SU-DHL-6 (cell line): Measurements from ENCODE around the gene KRT17.
A peak's percentile ranks its signal among the peaks of the same experiment; 100 is the strongest.

Experiments used
- H2AFZ ChIP-seq: fragments of 200-600 bp; sonication (generic); 2 replicates; pipeline ENCODE4 v1.6.1; 2014; ENCODE audit warnings: low read depth, mild to moderate bottlenecking, moderate library complexity, mixed read lengths, antibody characterized with exemption, low read length; ENCODE audit not compliant: severe bottlenecking
- H3F3A ChIP-seq: fragments of 200-600 bp; shearing (Covaris generic); 2 replicates; pipeline ENCODE4 v1.6.0; 2016; ENCODE audit warnings: antibody characterized with exemption, mild to moderate bottlenecking; ENCODE audit not compliant: insufficient read depth
- H3K27ac ChIP-seq: fragments of 200-600 bp; sonication (generic); 2 replicates; pipeline ENCODE4 v1.5.1; 2016; ENCODE audit warnings: low read depth, mild to moderate bottlenecking, low read length, moderate library complexity, mixed read lengths
- H3K27me3 ChIP-seq: fragments of 200-600 bp; sonication (generic), shearing (Covaris generic); 2 replicates; pipeline ENCODE4 v1.6.0; 2014; ENCODE audit warnings: mild to moderate bottlenecking, low read length
- H3K36me3 ChIP-seq: fragments of 200-600 bp; sonication (generic); 2 replicates; pipeline ENCODE4 v1.6.1; 2014; ENCODE audit warnings: mild to moderate bottlenecking, low read length, mixed read lengths
- H3K4me2 ChIP-seq: fragments of 300-600, 200-600 bp; shearing (Covaris generic), sonication (generic); 2 replicates; pipeline ENCODE4 v1.6.0; 2014; ENCODE audit warnings: low read length, low read depth, mild to moderate bottlenecking; ENCODE audit not compliant: poor library complexity, severe bottlenecking
- H3K4me3 ChIP-seq: fragments of 200-600 bp; sonication (generic); 2 replicates; pipeline ENCODE4 v1.5.1; 2014; ENCODE audit warnings: antibody characterized with exemption, low read length, mild to moderate bottlenecking, mixed read lengths; ENCODE audit not compliant: insufficient read depth, poor library complexity, severe bottlenecking
- H3K79me2 ChIP-seq: fragments of 200-600 bp; sonication (generic); 2 replicates; pipeline ENCODE4 v1.6.1; 2014; ENCODE audit warnings: mild to moderate bottlenecking, low read length, moderate library complexity; ENCODE audit not compliant: insufficient read depth
- H3K9ac ChIP-seq: fragments of 200-600 bp; sonication (generic); 2 replicates; pipeline ENCODE4 v1.7.0; 2014; ENCODE audit warnings: mild to moderate bottlenecking, low read length
- H3K9me2 ChIP-seq: fragments of 200-600 bp; sonication (generic); replicated peaks from 2 replicates; pipeline ENCODE4 v1.6.1; 2014; ENCODE audit warnings: low read length; ENCODE audit not compliant: insufficient read depth
- H3K9me3 ChIP-seq: fragments of 200-600 bp; sonication (generic); 2 replicates; pipeline ENCODE4 v1.6.1; 2014; ENCODE audit warnings: low read length, mixed read lengths; ENCODE audit not compliant: insufficient read depth
- H4K20me1 ChIP-seq: fragments of 200-600 bp; sonication (generic); 2 replicates; pipeline ENCODE4 v1.6.1; 2014; ENCODE audit warnings: low read depth, mild to moderate bottlenecking, antibody characterized with exemption, low read length, moderate library complexity, mixed read lengths
- EZH2phosphoT487 ChIP-seq: fragments of 200-600 bp; sonication (generic), shearing (Covaris generic); conservative IDR thresholded peaks from 2 replicates; pipeline ENCODE4 v1.6.1; 2018; ENCODE audit warnings: mild to moderate bottlenecking, antibody characterized with exemption, low read length, moderate library complexity, mixed read lengths
- TF ChIP-seq, protein P1 (sequence below): fragments of 200-600 bp; sonication (generic); IDR thresholded peaks from one replicate; pipeline ENCODE4 v1.5.1; 2017; ENCODE audit warnings: antibody characterized with exemption, mild to moderate bottlenecking, low read length, moderate library complexity; ENCODE audit not compliant: insufficient read depth, poor library complexity, severe bottlenecking

KRT17 gene

DNA sequence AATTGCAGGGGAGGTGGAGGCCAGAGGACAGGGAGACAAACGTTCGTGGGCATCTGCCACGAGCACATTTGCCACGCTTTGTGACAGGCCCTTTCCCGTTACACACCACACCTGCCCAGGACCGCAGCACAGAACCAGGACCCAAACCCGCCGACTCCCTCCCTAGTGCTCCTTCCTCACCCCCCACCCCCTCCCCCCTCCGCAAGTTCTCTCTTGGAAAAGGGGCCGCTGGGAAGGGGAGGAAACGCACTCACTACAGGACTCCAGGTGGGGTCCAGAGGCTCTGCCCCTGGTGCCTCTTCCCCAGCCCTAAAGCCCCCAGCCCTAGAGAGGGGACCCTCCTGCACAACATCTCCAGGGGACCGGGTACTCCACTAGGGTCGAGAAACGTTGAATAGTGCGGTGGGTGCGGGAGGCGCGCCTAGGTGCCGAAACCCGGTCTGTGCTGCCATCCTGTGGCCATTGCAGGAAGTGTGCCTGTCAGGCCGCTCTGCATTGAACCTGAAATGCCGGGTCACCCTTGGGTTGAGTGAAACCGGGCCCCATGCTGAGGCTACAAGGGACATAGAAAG is 42.4 kb upstream of the KRT17 start:
- Histone ChIP-seq H3K9me2 (no peaks in the 10 kb centered on the region), H3K9ac (peak overlapping the region; percentile 59), H3K4me3 (peak overlapping the region; percentile 39), H3F3A (peaks cover 6% of the 10 kb centered on the region), H2AFZ (peak overlapping the region; percentile 97), H3K36me3 (no peaks in the 10 kb centered on the region), H4K20me1 (no peaks in the 10 kb centered on the region), H3K27me3 (no peaks in the 10 kb centered on the region), H3K27ac (peak overlapping the region; percentile 85), H3K4me2 (peak overlapping the region; percentile 68), H3K79me2 (no peaks in the 10 kb centered on the region), H3K9me3 (no peaks in the 10 kb centered on the region)
- TF ChIP-seq, protein P1, sequence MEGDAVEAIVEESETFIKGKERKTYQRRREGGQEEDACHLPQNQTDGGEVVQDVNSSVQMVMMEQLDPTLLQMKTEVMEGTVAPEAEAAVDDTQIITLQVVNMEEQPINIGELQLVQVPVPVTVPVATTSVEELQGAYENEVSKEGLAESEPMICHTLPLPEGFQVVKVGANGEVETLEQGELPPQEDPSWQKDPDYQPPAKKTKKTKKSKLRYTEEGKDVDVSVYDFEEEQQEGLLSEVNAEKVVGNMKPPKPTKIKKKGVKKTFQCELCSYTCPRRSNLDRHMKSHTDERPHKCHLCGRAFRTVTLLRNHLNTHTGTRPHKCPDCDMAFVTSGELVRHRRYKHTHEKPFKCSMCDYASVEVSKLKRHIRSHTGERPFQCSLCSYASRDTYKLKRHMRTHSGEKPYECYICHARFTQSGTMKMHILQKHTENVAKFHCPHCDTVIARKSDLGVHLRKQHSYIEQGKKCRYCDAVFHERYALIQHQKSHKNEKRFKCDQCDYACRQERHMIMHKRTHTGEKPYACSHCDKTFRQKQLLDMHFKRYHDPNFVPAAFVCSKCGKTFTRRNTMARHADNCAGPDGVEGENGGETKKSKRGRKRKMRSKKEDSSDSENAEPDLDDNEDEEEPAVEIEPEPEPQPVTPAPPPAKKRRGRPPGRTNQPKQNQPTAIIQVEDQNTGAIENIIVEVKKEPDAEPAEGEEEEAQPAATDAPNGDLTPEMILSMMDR, result peak; percentile 91
- no peak for TF ChIP-seq EZH2phosphoT487

DNA sequence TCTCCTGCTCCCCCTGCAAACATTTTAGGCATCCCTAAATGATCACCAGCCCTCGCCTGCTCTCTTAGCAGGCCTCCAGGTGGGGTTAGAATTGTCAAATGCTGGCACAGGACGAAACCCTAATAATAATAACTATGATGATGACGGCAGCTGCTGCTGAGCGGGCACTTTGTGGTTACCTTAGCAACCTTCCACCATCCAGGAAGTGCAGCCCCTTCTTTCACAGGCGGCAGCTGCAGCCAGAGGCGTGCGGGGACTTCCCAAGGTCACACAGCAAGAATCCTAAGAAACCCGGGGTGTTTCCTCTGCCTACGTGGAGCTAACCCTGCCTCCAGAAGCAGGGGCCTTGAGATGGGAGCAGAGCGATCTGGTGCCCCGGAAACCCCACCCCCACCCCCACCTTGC is 41.9 kb upstream of the KRT17 start:
- H3F3A ChIP-seq, result peaks cover 6% of the 10 kb centered on the region
- no peaks in the 10 kb centered on the region for H4K20me1 ChIP-seq
- H3K36me3 ChIP-seq, result no peaks in the 10 kb centered on the region
- no peaks in the 10 kb centered on the region for H3K27me3 ChIP-seq
- H3K9ac ChIP-seq, result peak overlapping the region; percentile 59
- no peaks in the 10 kb centered on the region for H3K9me3 ChIP-seq
- peak overlapping the region; percentile 39 for H3K4me3 ChIP-seq
- H3K79me2 ChIP-seq, result no peaks in the 10 kb centered on the region
- H3K4me2 ChIP-seq, result peak overlapping the region; percentile 68
- peak overlapping the region; percentile 85 for H3K27ac ChIP-seq
- H3K9me2 ChIP-seq, result no peaks in the 10 kb centered on the region
- no peak for TF ChIP-seq EZH2phosphoT487
- TF ChIP-seq, protein P1, result no peak
- H2AFZ ChIP-seq, result peak overlapping the region; percentile 97

- Histone ChIP-seq H3K36me3 (no peaks in the 10 kb centered on the region), H3K27me3 (no peaks in the 10 kb centered on the region), H4K20me1 (no peaks in the 10 kb centered on the region), H3F3A (peaks cover 6% of the 10 kb centered on the region), H3K27ac (peak overlapping the region; percentile 85), H2AFZ (peak overlapping the region; percentile 97), H3K9me2 (no peaks in the 10 kb centered on the region), H3K79me2 (no peaks in the 10 kb centered on the region), H3K4me3 (peak overlapping the region; percentile 46), H3K9me3 (no peaks in the 10 kb centered on the region), H3K4me2 (peak overlapping the region; percentile 68), H3K9ac (peak overlapping the region; percentile 59)
- no peak for TF ChIP-seq EZH2phosphoT487
- TF ChIP-seq, protein P1, result peak; percentile 94
These were observed 41.3 kb upstream of the KRT17 start for GRCh38 chr17:41665566-41666236.
